ENCODE results near the gene TRAF3IP3. TPM values are rescaled to one million over a fixed set of nuclear protein-coding genes. Genes with fewer than 3 reads are reported as not detected.

The TRAF3IP3 gene
- total and polyA plus RNA-seq, 2 of the 13 experiments (the other 11 are each of a cell fraction or from before 2014, with no cell fraction given), result not detected

GRCh38 chr1:209808059-209808581 lies 52.3 kb downstream of the TRAF3IP3 start (continued):
- TF ChIP-seq ZNF281 (CRISPR knock-in tag; IDR thresholded peaks at IDR 0.05; ENCODE audit: borderline replicate concordance) (peak; percentile 27; the same call in 1 of the 2 replicates), PHF8 (CRISPR knock-in tag; IDR thresholded peaks at IDR 0.05) (no peak), FOXO1 (CRISPR knock-in tag; IDR thresholded peaks at IDR 0.05) (no peak; the same call in 1 of the 2 replicates), MBD4 (IDR thresholded peaks at IDR 0.05; ENCODE audit: borderline replicate concordance, low read length) (no peak), ZSCAN22 (CRISPR knock-in tag; IDR thresholded peaks at IDR 0.05) (no peak), FOXP1 (IDR thresholded peaks at IDR 0.05) (no peak), FOXP1 (CRISPR knock-in tag; IDR thresholded peaks at IDR 0.05) (0 out of 2 replicates have a peak, but pooled peaks have one; percentile 10)

- ChIA-PET POLR2A (no interaction called here), CTCF (ENCODE audit: low intra/inter-chr PET ratio, low total read pairs) (no interaction called here)
- no peaks in the 10 kb centered on the region for H4K20me1 ChIP-seq (ENCODE audit: insufficient read depth, low read length)
- H3K9ac ChIP-seq (ENCODE audit: insufficient read depth, low read depth, low read length), result no peak overlapping the region
- H3K27ac ChIP-seq (ENCODE audit: extremely low read length, insufficient read depth, low read length), result no peak overlapping the region
- 41% methylated on average over 4 of the region's 4 CpGs for WGBS (ENCODE audit: low lambda C conversion rate)
- no peaks in the 10 kb centered on the region for H3K36me3 ChIP-seq (replicated peaks in 1 of 2; ENCODE audit: control insufficient read depth in 1 of 2, insufficient read depth in 2 of 2, low read length in 2 of 2)
- H3K79me2 ChIP-seq (ENCODE audit: insufficient read depth, low read length), result no peaks in the 10 kb centered on the region
- FAIRE-seq (no peak), DNase-seq (ENCODE audit: low spot score) (no peak), ATAC-seq (no peak)
- in situ Hi-C loops (cut with HindIII; ENCODE audit: extremely low pct_ligation_motif_present, low pct_unique_long_range_greater_than_20kb), result no loop called here
- no TSS peak for BruUV-seq (replicated peaks)
- no peaks in the 10 kb centered on the region for H3K9me3 ChIP-seq (ENCODE audit: low read length)
- no peak overlapping the region for H3K4me3 ChIP-seq (replicated peaks in 1 of 3; ENCODE audit: insufficient read depth in 1 of 3, low read depth in 2 of 3, low read length in 3 of 3)
- no peak overlapping the region for H3K4me2 ChIP-seq (ENCODE audit: low read depth, low read length)
- no peak overlapping the region for H2AFZ ChIP-seq (ENCODE audit: low read length)
- peaks cover 15% of the 10 kb centered on the region for H3K4me1 ChIP-seq (ENCODE audit: insufficient read depth, low read length)
- intact Hi-C loops (cut with micrococcal nuclease; ENCODE audit: unreplicated experiment), result no loop called here
- H3K27me3 ChIP-seq (ENCODE audit: control insufficient read depth in 1 of 2, insufficient read depth in 2 of 2, low read length in 2 of 2), result peaks cover 0 to 5% of the 10 kb centered on the region in 2 experiments; a peak in 1 of 5 replicates
- no peak for TF ChIP-seq FOXA3 (CRISPR knock-in tag; IDR thresholded peaks at IDR 0.05)
- TF ChIP-seq ARID4A (CRISPR knock-in tag; IDR thresholded peaks at IDR 0.05; ENCODE audit: borderline replicate concordance), result no peak
- no peak for TF ChIP-seq SP5 (CRISPR knock-in tag; IDR thresholded peaks at IDR 0.05; ENCODE audit: borderline replicate concordance, low read depth)
- no peak for TF ChIP-seq CREB1 (IDR thresholded peaks at IDR 0.05)
- TF ChIP-seq CREB1 (CRISPR knock-in tag; IDR thresholded peaks at IDR 0.05), result no peak
- TF ChIP-seq NKX3-1 (CRISPR knock-in tag; IDR thresholded peaks at IDR 0.05), result no peak
- no peak for TF ChIP-seq SRY (CRISPR knock-in tag; IDR thresholded peaks at IDR 0.05)
- TF ChIP-seq FOXJ3 (CRISPR knock-in tag; IDR thresholded peaks at IDR 0.05; ENCODE audit: borderline replicate concordance), result no peak
- no peak for TF ChIP-seq DZIP1 (CRISPR knock-in tag; IDR thresholded peaks at IDR 0.05)
Observed at GRCh38 chr1:209809611-209810010, 53.8 kb downstream of the TRAF3IP3 start.

Data from HepG2 (cell line).